ENCODE results near the gene TTC9C. TPM values are rescaled to one million over a fixed set of nuclear protein-coding genes. Genes with fewer than 3 reads are reported as not detected.

The TTC9C gene
- polyA plus RNA-seq, 2 of the 4 experiments (the other 2 are of a cell fraction) = 33.5 to 42.6 TPM

DNA sequence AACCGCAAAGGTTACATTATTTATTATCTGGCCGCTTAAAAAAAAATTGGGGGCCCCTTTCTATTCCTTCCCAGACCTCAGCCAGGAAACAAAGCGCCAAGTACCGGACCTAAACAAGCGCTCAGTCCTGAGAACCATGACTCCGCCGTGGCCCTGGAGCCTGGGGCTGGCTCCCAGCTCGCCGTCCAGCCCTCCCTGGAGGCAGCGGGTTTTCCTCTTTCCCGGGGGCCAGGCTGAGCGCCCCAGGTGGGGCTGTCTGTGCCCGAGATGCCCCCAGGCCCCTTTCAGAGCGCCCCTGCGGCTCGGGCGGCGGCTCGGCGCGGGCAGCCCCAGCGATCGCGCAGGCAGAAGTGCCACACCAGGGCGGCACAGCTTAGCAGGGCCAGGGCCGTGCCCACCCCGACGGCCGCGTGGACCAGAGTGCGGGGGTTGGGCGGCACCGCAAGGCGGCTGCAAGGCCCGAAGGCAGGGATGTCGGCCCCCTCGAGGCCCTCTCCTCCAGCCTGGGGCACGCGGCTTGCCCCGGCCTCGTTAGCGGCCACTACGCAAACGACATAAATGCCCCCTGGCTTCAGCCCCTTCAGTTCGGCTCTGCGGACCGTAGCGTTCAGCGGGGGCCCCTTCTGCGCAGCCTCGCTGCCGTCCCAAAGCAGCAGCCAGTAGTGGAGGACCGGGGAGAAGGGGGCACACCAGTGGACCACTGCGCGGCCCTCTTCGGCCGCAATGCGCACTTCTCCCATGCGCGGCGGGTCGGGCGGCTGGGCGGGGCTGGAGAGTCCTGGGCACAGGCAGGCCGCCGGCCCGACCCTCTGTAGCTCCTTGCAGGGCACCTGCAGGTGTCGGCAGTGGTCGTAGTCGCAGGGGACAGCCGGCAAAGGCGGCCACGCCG is 40.5 kb upstream of the TTC9C start (continued):
- no peak for TF ChIP-seq MAFK (IDR thresholded peaks at IDR 0.05; ENCODE audit: partially characterized antibody)
- no peak for TF ChIP-seq HOXA7 (CRISPR knock-in tag; IDR thresholded peaks at IDR 0.05)
- no peak for TF ChIP-seq EP300 (IDR thresholded peaks at IDR 0.05)

DNA sequence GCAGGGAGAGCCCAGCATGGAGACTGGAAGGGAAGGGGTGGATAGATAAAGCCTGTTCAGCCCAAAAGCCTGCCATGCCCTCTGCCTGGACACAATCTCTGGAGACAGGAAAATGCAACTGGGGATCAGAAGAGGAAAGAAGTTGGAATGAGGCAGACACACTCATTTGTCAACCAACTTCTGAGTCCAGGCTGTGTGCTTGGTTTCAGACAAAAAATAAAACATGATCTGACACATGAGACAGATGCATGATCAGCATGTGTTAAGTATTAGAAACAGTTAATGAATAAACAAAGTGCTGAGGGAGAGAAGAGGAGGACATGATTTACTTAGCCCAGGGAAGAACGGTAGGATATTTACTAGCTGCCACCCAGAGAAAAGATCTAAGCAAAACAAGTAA is 39.8 kb upstream of the TTC9C start:
- TF ChIP-seq, protein P1, sequence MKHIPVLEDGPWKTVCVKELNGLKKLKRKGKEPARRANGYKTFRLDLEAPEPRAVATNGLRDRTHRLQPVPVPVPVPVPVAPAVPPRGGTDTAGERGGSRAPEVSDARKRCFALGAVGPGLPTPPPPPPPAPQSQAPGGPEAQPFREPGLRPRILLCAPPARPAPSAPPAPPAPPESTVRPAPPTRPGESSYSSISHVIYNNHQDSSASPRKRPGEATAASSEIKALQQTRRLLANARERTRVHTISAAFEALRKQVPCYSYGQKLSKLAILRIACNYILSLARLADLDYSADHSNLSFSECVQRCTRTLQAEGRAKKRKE (CRISPR knock-in tag; IDR thresholded peaks at IDR 0.05; ENCODE audit: low read depth) = no peak
- TF ChIP-seq, protein P2, sequence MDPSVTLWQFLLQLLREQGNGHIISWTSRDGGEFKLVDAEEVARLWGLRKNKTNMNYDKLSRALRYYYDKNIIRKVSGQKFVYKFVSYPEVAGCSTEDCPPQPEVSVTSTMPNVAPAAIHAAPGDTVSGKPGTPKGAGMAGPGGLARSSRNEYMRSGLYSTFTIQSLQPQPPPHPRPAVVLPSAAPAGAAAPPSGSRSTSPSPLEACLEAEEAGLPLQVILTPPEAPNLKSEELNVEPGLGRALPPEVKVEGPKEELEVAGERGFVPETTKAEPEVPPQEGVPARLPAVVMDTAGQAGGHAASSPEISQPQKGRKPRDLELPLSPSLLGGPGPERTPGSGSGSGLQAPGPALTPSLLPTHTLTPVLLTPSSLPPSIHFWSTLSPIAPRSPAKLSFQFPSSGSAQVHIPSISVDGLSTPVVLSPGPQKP (IDR thresholded peaks at IDR 0.05; ENCODE audit: low read depth, low read length) = no peak
- no peak for TF ChIP-seq GATA3 (IDR thresholded peaks at IDR 0.05; ENCODE audit: borderline replicate concordance)
- no peak for TF ChIP-seq RARB (CRISPR knock-in tag; IDR thresholded peaks at IDR 0.05)
- no peak for TF ChIP-seq PHF8 (IDR thresholded peaks at IDR 0.05; ENCODE audit: borderline replicate concordance, low read depth)
- TF ChIP-seq FOSL2 (IDR thresholded peaks at IDR 0.05) = no peak
- TF ChIP-seq FOSL2 (CRISPR knock-in tag; IDR thresholded peaks at IDR 0.05) = no peak
- no peak for TF ChIP-seq EHF (CRISPR knock-in tag; IDR thresholded peaks at IDR 0.05)
- TF ChIP-seq, protein P3, sequence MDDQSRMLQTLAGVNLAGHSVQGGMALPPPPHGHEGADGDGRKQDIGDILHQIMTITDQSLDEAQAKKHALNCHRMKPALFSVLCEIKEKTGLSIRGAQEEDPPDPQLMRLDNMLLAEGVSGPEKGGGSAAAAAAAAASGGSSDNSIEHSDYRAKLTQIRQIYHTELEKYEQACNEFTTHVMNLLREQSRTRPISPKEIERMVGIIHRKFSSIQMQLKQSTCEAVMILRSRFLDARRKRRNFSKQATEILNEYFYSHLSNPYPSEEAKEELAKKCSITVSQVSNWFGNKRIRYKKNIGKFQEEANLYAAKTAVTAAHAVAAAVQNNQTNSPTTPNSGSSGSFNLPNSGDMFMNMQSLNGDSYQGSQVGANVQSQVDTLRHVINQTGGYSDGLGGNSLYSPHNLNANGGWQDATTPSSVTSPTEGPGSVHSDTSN (IDR thresholded peaks at IDR 0.05) = no peak
- no peak for TF ChIP-seq CEBPB (IDR thresholded peaks at IDR 0.05)
- no peak for TF ChIP-seq MAZ (IDR thresholded peaks at IDR 0.05; ENCODE audit: borderline replicate concordance, low read depth, low read length)
- TF ChIP-seq POLR2AphosphoS2 (conservative IDR thresholded peaks at IDR 0.05; ENCODE audit: low read length) = no peak
- TF ChIP-seq NPAS2 (CRISPR knock-in tag; IDR thresholded peaks at IDR 0.05; ENCODE audit: borderline replicate concordance) = no peak
- no peak for TF ChIP-seq CHD4 (IDR thresholded peaks at IDR 0.05; ENCODE audit: borderline replicate concordance)
- TF ChIP-seq KDM5A (IDR thresholded peaks at IDR 0.05) = no peak
- TF ChIP-seq EHMT2 (IDR thresholded peaks at IDR 0.05; ENCODE audit: low read depth) = no peak
- 40% methylated on average over 1 of the region's 1 CpG for WGBS (ENCODE audit: missing lambda C conversion rate)
- ChIA-PET POLR2A (interaction anchor here (1.3 to 1.9 kb wide), 2 partner anchors 24 to 65 kb away, joined by 5 to 6 read pairs; partner anchors contain the start of genes C11orf98, CSKMT and ZBTB3), CTCF (interaction anchor here (1.7 to 9.8 kb wide), 5 partner anchors 7 to 294 kb away, joined by 4 to 126 read pairs (median 5); partner anchors contain the start of genes LBHD1, UBXN1 and UQCC3)
- no peak overlapping the region for H3K4me3 ChIP-seq
- no peak for DNase-seq (ENCODE audit: low read depth in 1 of 2, low spot score in 1 of 2)
- H3K27ac ChIP-seq = no peak overlapping the region
- H3K4me2 ChIP-seq = no peak overlapping the region
- FAIRE-seq = no peak
- H3K4me1 ChIP-seq = peaks cover 4% of the 10 kb centered on the region; the same call in 1 of the 3 replicates
- no peaks in the 10 kb centered on the region for H3K9me3 ChIP-seq
- peak in 1 of 2 experiments; percentile 23; a peak in 2 of 6 replicates for ATAC-seq

Data from A549 (cell line).